ENCODE results near the gene KHDC3L. TPM values are rescaled to one million over a fixed set of nuclear protein-coding genes. Genes with fewer than 3 reads are reported as not detected.

Gene KHDC3L
- total and polyA plus RNA-seq, 2 of the 13 experiments (the other 11 are each of a cell fraction or from before 2014, with no cell fraction given): not detected

DNA sequence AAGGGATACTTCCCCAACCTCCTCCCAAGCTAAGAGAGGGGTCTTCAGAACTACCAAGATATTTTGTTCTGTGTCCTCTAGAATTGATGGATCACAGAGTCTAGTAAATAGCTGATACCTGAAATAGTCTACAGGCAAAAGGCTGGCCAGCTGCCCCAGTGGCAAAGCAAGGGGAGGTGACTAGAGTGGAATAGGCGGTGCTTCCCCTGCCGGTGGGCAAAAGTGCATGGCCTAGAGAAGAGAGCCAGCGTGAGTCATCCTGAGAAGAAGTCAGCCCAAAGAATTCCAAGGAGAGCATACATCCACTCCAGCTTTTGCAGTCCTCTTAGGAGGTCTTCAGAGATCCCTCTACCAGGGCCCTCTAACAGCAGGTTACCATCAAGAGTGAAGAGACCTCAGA is 23.1 kb upstream of the KHDC3L start (continued):
- no peak for TF ChIP-seq ZSCAN30 (CRISPR knock-in tag; IDR thresholded peaks at IDR 0.05)
- no peak for TF ChIP-seq U2AF1 (optimal IDR thresholded peaks at IDR 0.05; ENCODE audit: low read depth, low read length)

DNA sequence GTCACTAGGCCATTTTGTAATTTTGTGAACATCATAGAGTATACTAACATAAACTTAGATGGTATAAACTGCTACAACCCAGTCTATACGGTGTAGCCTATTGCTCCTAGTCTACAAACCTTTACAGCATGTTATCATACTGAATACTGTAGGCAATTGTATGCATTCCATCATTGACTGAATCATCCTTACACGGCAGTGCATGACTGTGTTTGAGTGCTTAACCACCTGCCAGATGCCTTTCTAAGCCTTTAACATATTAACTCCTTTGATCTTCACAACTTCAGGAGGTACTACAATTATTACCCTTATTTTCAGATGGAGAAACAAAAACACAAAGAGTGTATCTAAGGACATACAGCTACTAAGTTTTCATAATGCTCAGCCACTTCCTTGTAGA is 22.4 kb upstream of the KHDC3L start:
- no TSS peak for BruUV-seq (replicated peaks)
- POLR2A ChIA-PET: no interaction called here
- H3K4me1 ChIP-seq (ENCODE audit: insufficient read depth, low read length): no peaks in the 10 kb centered on the region
- H3K4me2 ChIP-seq (ENCODE audit: low read depth, low read length): no peak overlapping the region
- TF ChIP-seq ZNF263 (CRISPR knock-in tag; IDR thresholded peaks at IDR 0.05) (no peak), JARID2 (CRISPR knock-in tag; IDR thresholded peaks at IDR 0.05; ENCODE audit: insufficient replicate concordance) (no peak), GTF3A (CRISPR knock-in tag; conservative IDR thresholded peaks at IDR 0.05) (no peak), ATRX (CRISPR knock-in tag; IDR thresholded peaks at IDR 0.05; ENCODE audit: borderline replicate concordance) (no peak), TBL1XR1 (IDR thresholded peaks at IDR 0.05; ENCODE audit: borderline replicate concordance, low read length, partially characterized antibody) (no peak)
- TF ChIP-seq, protein P1, sequence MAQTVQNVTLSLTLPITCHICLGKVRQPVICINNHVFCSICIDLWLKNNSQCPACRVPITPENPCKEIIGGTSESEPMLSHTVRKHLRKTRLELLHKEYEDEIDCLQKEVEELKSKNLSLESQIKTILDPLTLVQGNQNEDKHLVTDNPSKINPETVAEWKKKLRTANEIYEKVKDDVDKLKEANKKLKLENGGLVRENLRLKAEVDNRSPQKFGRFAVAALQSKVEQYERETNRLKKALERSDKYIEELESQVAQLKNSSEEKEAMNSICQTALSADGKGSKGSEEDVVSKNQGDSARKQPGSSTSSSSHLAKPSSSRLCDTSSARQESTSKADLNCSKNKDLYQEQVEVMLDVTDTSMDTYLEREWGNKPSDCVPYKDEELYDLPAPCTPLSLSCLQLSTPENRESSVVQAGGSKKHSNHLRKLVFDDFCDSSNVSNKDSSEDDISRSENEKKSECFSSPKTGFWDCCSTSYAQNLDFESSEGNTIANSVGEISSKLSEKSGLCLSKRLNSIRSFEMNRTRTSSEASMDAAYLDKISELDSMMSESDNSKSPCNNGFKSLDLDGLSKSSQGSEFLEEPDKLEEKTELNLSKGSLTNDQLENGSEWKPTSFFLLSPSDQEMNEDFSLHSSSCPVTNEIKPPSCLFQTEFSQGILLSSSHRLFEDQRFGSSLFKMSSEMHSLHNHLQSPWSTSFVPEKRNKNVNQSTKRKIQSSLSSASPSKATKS (CRISPR knock-in tag; IDR thresholded peaks at IDR 0.05): no peak
- in situ Hi-C loops (cut with HindIII; ENCODE audit: extremely low pct_ligation_motif_present, low pct_unique_long_range_greater_than_20kb) (no loop called here), intact Hi-C loops (cut with micrococcal nuclease; ENCODE audit: unreplicated experiment) (no loop called here)
- no peaks in the 10 kb centered on the region for H4K20me1 ChIP-seq (ENCODE audit: insufficient read depth, low read length)
- H3K79me2 ChIP-seq (ENCODE audit: insufficient read depth, low read length): no peaks in the 10 kb centered on the region
- no peak for ATAC-seq
- H3K9me3 ChIP-seq (ENCODE audit: low read length): no peaks in the 10 kb centered on the region
- H3K27ac ChIP-seq (ENCODE audit: extremely low read length, insufficient read depth, low read length): no peak overlapping the region
- H3K36me3 ChIP-seq (replicated peaks in 1 of 2; ENCODE audit: control insufficient read depth in 1 of 2, insufficient read depth in 2 of 2, low read length in 2 of 2): no peaks in the 10 kb centered on the region
- H3K9ac ChIP-seq (ENCODE audit: insufficient read depth, low read depth, low read length): no peak overlapping the region
- no peak for FAIRE-seq
- WGBS (ENCODE audit: low lambda C conversion rate): 2% methylated on average over 2 of the region's 2 CpGs
- no peak overlapping the region for H3K4me3 ChIP-seq (replicated peaks in 1 of 3; ENCODE audit: insufficient read depth in 1 of 3, low read depth in 2 of 3, low read length in 3 of 3)
- CTCF ChIA-PET (ENCODE audit: low intra/inter-chr PET ratio, low total read pairs): no interaction called here
- peaks cover 0 to 5% of the 10 kb centered on the region in 2 experiments; a peak in 1 of 5 replicates for H3K27me3 ChIP-seq (ENCODE audit: control insufficient read depth in 1 of 2, insufficient read depth in 2 of 2, low read length in 2 of 2)
- DNase-seq (ENCODE audit: low spot score): no peak
- H2AFZ ChIP-seq (ENCODE audit: low read length): no peak overlapping the region
